IMR-90 (cell line): ENCODE data around the gene AGO3.

Experiments used
- BHLHE40 ChIP-seq: fragments of 150-350 bp; IDR thresholded peaks from 2 replicates; pipeline ENCODE4 v1.6.1; 2016; ENCODE audit warnings: mild to moderate bottlenecking, low read depth, low read length
- CTCF ChIP-seq: conservative IDR thresholded peaks from 2 replicates; pipeline ENCODE4 v1.5.1; 2012; ENCODE audit warnings: mild to moderate bottlenecking, low read depth, low read length, improper control_type of control experiment
- MAFK ChIP-seq: IDR thresholded peaks from 2 replicates; pipeline ENCODE4 v1.6.1; 2012; ENCODE audit warnings: low read depth, low read length, improper control_type of control experiment
- POLR2A ChIP-seq: IDR thresholded peaks from 2 replicates; pipeline ENCODE4 v1.6.1; 2012; ENCODE audit warnings: mild to moderate bottlenecking, low read depth, low read length
- RAD21 ChIP-seq: IDR thresholded peaks from 2 replicates; pipeline ENCODE4 v1.6.1; 2012; ENCODE audit warnings: low read length, improper control_type of control experiment
- RFX5 ChIP-seq: IDR thresholded peaks from 2 replicates; pipeline ENCODE4 v1.8.0; 2012; ENCODE audit warnings: low read depth, mild to moderate bottlenecking, low read length, moderate library complexity
- USF2 ChIP-seq: fragments of 150-350 bp; IDR thresholded peaks from 2 replicates; pipeline ENCODE4 v1.6.1; 2017; ENCODE audit warnings: mild to moderate bottlenecking, antibody characterized with exemption, low read length, low read depth

- TF ChIP-seq CTCF (no peak), MAFK (no peak), BHLHE40 (no peak), POLR2A (no peak), USF2 (no peak), RAD21 (no peak), RFX5 (no peak)
Observed at GRCh38 chr1:36051821-36052220, 120.9 kb downstream of the AGO3 start.
